H9 (cell line): ENCODE data around the gene ALKBH1. TPM values are rescaled to one million over a fixed set of nuclear protein-coding genes. Genes with fewer than 3 reads are reported as not detected.

Source experiments
- DNase-seq: peaks from one replicate; pipeline ENCODE4 v3.0.0-alpha.2; 2017
- H2AFZ ChIP-seq: one replicate; pipeline ENCODE4 v1.6.1; 2013; ENCODE audit warnings: mild to moderate bottlenecking, low read length, control low read depth, moderate library complexity
- H2AK5ac ChIP-seq: 2 replicates; pipeline ENCODE4 v1.6.1; 2013; ENCODE audit warnings: low read length, control low read depth, mixed read lengths; ENCODE audit not compliant: insufficient read length
- H2BK120ac ChIP-seq: one replicate; pipeline ENCODE4 v1.6.1; 2013; ENCODE audit warnings: low read depth, mild to moderate bottlenecking, low read length, control low read depth, inconsistent platforms; ENCODE audit not compliant: poor library complexity, severe bottlenecking
- H2BK12ac ChIP-seq: 2 replicates; pipeline ENCODE4 v1.6.1; 2013; ENCODE audit warnings: low read length, control low read depth, mixed read lengths, low read depth; ENCODE audit not compliant: insufficient read length
- H2BK15ac ChIP-seq: 2 replicates; pipeline ENCODE4 v1.6.1; 2013; ENCODE audit warnings: low read depth, low read length, control low read depth
- H2BK20ac ChIP-seq: one replicate; pipeline ENCODE4 v1.6.1; 2013; ENCODE audit warnings: low read depth, mild to moderate bottlenecking, low read length, control low read depth, inconsistent platforms; ENCODE audit not compliant: poor library complexity, severe bottlenecking
- H2BK5ac ChIP-seq: 2 replicates; pipeline ENCODE4 v1.6.1; 2013; ENCODE audit warnings: low read length, control low read depth, mixed read lengths; ENCODE audit not compliant: insufficient read length
- H3K14ac ChIP-seq: 2 replicates; pipeline ENCODE4 v1.6.1; 2013; ENCODE audit warnings: low read length, control low read depth; ENCODE audit not compliant: insufficient read depth
- H3K18ac ChIP-seq: 2 replicates; pipeline ENCODE4 v1.6.1; 2013; ENCODE audit warnings: low read depth, mild to moderate bottlenecking, mixed read lengths, low read length, control low read depth; ENCODE audit not compliant: insufficient read length
- H3K23ac ChIP-seq: 2 replicates; pipeline ENCODE4 v1.6.1; 2013; ENCODE audit warnings: low read length, control low read depth, mixed read lengths, low read depth; ENCODE audit not compliant: insufficient read length
- H3K23me2 ChIP-seq: 2 replicates; pipeline ENCODE4 v1.6.1; 2013; ENCODE audit warnings: low read depth, mild to moderate bottlenecking, mixed read lengths, low read length, control low read depth; ENCODE audit not compliant: insufficient read length, poor library complexity, severe bottlenecking
- H3K27ac ChIP-seq: 2 replicates; pipeline ENCODE4 v1.5.1; 2013; ENCODE audit warnings: low read length, control low read depth, mixed read lengths, low read depth; ENCODE audit not compliant: insufficient read length
- H3K27me3 ChIP-seq: 2 replicates; pipeline ENCODE4 v1.6.1; 2013; ENCODE audit warnings: low read length, control low read depth, inconsistent platforms; ENCODE audit not compliant: insufficient read depth
- H3K4ac ChIP-seq: 2 replicates; pipeline ENCODE4 v1.6.1; 2013; ENCODE audit warnings: low read depth, mild to moderate bottlenecking, control low read depth, inconsistent platforms, low read length, moderate library complexity
- H3K4me1 ChIP-seq: 2 replicates; pipeline ENCODE4 v1.6.1; 2013; ENCODE audit warnings: low read length, control low read depth, inconsistent platforms; ENCODE audit not compliant: insufficient read depth
- H3K4me2 ChIP-seq: 2 replicates; pipeline ENCODE4 v1.6.1; 2013; ENCODE audit warnings: low read length, control low read depth, mixed read lengths; ENCODE audit not compliant: insufficient read length, insufficient read depth
- H3K56ac ChIP-seq: 2 replicates; pipeline ENCODE4 v1.6.1; 2013; ENCODE audit warnings: low read depth, mild to moderate bottlenecking, mixed read lengths, low read length, control low read depth; ENCODE audit not compliant: insufficient read length
- H3K79me1 ChIP-seq: 2 replicates; pipeline ENCODE4 v1.6.1; 2013; ENCODE audit warnings: low read depth, mild to moderate bottlenecking, moderate library complexity, low read length, control low read depth, inconsistent platforms; ENCODE audit not compliant: insufficient read depth, poor library complexity, severe bottlenecking
- H3K79me2 ChIP-seq: 2 replicates; pipeline ENCODE4 v1.6.1; 2013; ENCODE audit warnings: low read length, control low read depth, inconsistent platforms; ENCODE audit not compliant: insufficient read depth
- H3K9ac ChIP-seq: 2 replicates; pipeline ENCODE4 v1.6.1; 2013; ENCODE audit warnings: low read length, control low read depth, mixed read lengths; ENCODE audit not compliant: insufficient read length; ENCODE audit errors: extremely low read depth
- H3K9me3 ChIP-seq: one replicate; pipeline ENCODE4 v1.6.1; 2013; ENCODE audit warnings: low read depth, low read length, inconsistent platforms; ENCODE audit not compliant: control insufficient read depth
- H3T11ph ChIP-seq: one replicate; pipeline ENCODE4 v1.6.1; 2013; ENCODE audit warnings: mild to moderate bottlenecking, low read length, control low read depth, inconsistent platforms
- H4K20me1 ChIP-seq: one replicate; pipeline ENCODE4 v1.6.1; 2013; ENCODE audit not compliant: control insufficient read depth, insufficient read length, insufficient read depth
- H4K5ac ChIP-seq: 2 replicates; pipeline ENCODE4 v1.6.1; 2013; ENCODE audit warnings: low read depth, mild to moderate bottlenecking, mixed read lengths, low read length, control low read depth; ENCODE audit not compliant: insufficient read length
- H4K8ac ChIP-seq: replicated peaks from 2 replicates; pipeline ENCODE4 v1.6.1; 2013; ENCODE audit warnings: low read length, control low read depth, mixed read lengths, low read depth; ENCODE audit not compliant: insufficient read length
- H4K91ac ChIP-seq: 2 replicates; pipeline ENCODE4 v1.6.1; 2013; ENCODE audit warnings: low read depth, mild to moderate bottlenecking, moderate library complexity, mixed read lengths, low read length, control low read depth; ENCODE audit not compliant: insufficient read length
- H3K27ac Mint-ChIP-seq, 3 experiments: 2 replicates in 2 of 3; 3 replicates in 1 of 3; pipeline ENCODE4 v1.8.0; 2020 to 2021; ENCODE audit warnings: mixed read lengths in 3 of 3, mild to moderate bottlenecking in 1 of 3, moderate library complexity in 1 of 3
- H3K27me3 Mint-ChIP-seq: 2 replicates; pipeline ENCODE4 v1.8.0; 2021; ENCODE audit warnings: low read depth, mild to moderate bottlenecking, moderate library complexity, mixed read lengths
- H3K36me3 Mint-ChIP-seq, 3 experiments: 2 replicates in 2 of 3; 3 replicates in 1 of 3; pipeline ENCODE4 v1.8.0; 2020 to 2021; ENCODE audit warnings: low read depth in 3 of 3, mixed read lengths in 3 of 3; ENCODE audit not compliant: insufficient read depth in 1 of 3
- H3K4me1 Mint-ChIP-seq, 2 experiments: 2 replicates each; pipeline ENCODE4 v1.8.0; 2020; ENCODE audit warnings: mixed read lengths in 2 of 2
- H3K4me3 Mint-ChIP-seq, 2 experiments: 2 replicates in 1 of 2; 3 replicates in 1 of 2; pipeline ENCODE4 v1.8.0; 2020 to 2021; ENCODE audit warnings: mild to moderate bottlenecking in 2 of 2, mixed read lengths in 2 of 2, moderate library complexity in 1 of 2
- H3K9me3 Mint-ChIP-seq, 2 experiments: 2 replicates in 1 of 2; 3 replicates in 1 of 2; pipeline ENCODE4 v1.8.0; 2020; ENCODE audit warnings: mild to moderate bottlenecking in 2 of 2, mixed read lengths in 2 of 2, moderate library complexity in 1 of 2
- CTCF ChIP-seq: fragments of 200-600 bp; sonication (generic); conservative IDR thresholded peaks from 3 replicates; pipeline ENCODE4 v1.8.0; 2021; ENCODE audit warnings: antibody characterized with exemption, mild to moderate bottlenecking
- WGBS: extraction: QIAGEN DNeasy Blood & Tissue Kit; methylation state at CpG from one replicate; pipeline ENCODE4 v1.1.7; 2013; ENCODE audit warnings: missing lambda C conversion rate, low lambda C conversion rate, mixed read lengths; ENCODE audit not compliant: insufficient read length; ENCODE audit errors: extremely low coverage; 5-methylcytosine and 5-hydroxymethylcytosine counted together
- total RNA-seq: library from RNA; stranded (reverse); gene quantifications from 2 replicates; pipeline ENCODE4 v1.2.1, GENCODE V29; 2021

ALKBH1 gene
- total RNA-seq, 1 experiment from 2014 or later: 18.7 TPM

- Histone ChIP-seq H3K9ac (peak overlapping the region; percentile 90), H3K4me2 (peak overlapping the region; percentile 71)
Observed at GRCh38 chr14:77708749-77709148, 926 bp upstream of the ALKBH1 start.

More at GRCh38 chr14:77708749-77709148, 926 bp upstream of the ALKBH1 start:
- Histone ChIP-seq H3K4ac (no peak overlapping the region; the same call in 1 of the 2 replicates), H2AK5ac (no peak overlapping the region), H3K18ac (no peak overlapping the region), H2BK5ac (no peak overlapping the region), H4K91ac (no peak overlapping the region), H4K5ac (no peak overlapping the region), H3K79me1 (peaks cover 7% of the 10 kb centered on the region), H3K79me2 (peaks cover 34% of the 10 kb centered on the region; the same call in 1 of the 2 replicates), H2BK12ac (no peak overlapping the region), H3K27me3 (no peaks in the 10 kb centered on the region), H3K56ac (no peak overlapping the region), H2BK15ac (no peak overlapping the region), H3K23ac (no peak overlapping the region), H2AFZ (no peak overlapping the region), H2BK120ac (no peak overlapping the region), H3K9me3 (no peaks in the 10 kb centered on the region), H3K14ac (peak overlapping the region; percentile 70; the same call in 1 of the 2 replicates), H3T11ph (no peak overlapping the region), H2BK20ac (no peak overlapping the region), H3K23me2 (peaks cover 5% of the 10 kb centered on the region), H4K8ac (no peak overlapping the region), H4K20me1 (no peaks in the 10 kb centered on the region), H3K27ac (no peak overlapping the region), H3K4me1 (no peaks in the 10 kb centered on the region)
- no peak for DNase-seq
- Mint-ChIP-seq H3K4me1 (peaks cover 16 to 20% of the 10 kb centered on the region in 2 experiments), H3K4me3 (peak overlapping the region; percentile 84 to 97), H3K27me3 (no peaks in the 10 kb centered on the region), H3K9me3 (no peaks in the 10 kb centered on the region), H3K36me3 (peaks cover 29 to 52% (median 52%) of the 10 kb centered on the region in 3 experiments), H3K27ac (peak overlapping the region; percentile 92 to 98 (median 95))
- TF ChIP-seq CTCF: no peak
- no CpG with 5 or more reads among the region's 7 CpGs for WGBS
